OCI-LY1 (cell line): ENCODE data around the gene MACROD2.
A peak's percentile ranks its signal among the peaks of the same experiment; 100 is the strongest.

Experiments used
- H2AFZ ChIP-seq: fragments of 200-600 bp; sonication (generic), shearing (Covaris generic); 2 replicates; pipeline ENCODE4 v1.6.0; 2014; ENCODE audit warnings: antibody characterized with exemption, mild to moderate bottlenecking, low read length
- H3F3A ChIP-seq: fragments of 200-600 bp; sonication (generic), shearing (Covaris generic); 2 replicates; pipeline ENCODE4 v1.6.0; 2014; ENCODE audit warnings: mild to moderate bottlenecking, antibody characterized with exemption, low read length, moderate library complexity; ENCODE audit not compliant: insufficient read depth
- H3K27ac ChIP-seq: fragments of 200-600 bp; sonication (generic); 2 replicates; pipeline ENCODE4 v1.5.1; 2014; ENCODE audit warnings: low read length, mixed run types, mild to moderate bottlenecking, low read depth; ENCODE audit not compliant: poor library complexity, severe bottlenecking
- H3K27me3 ChIP-seq: fragments of 200-600 bp; sonication (generic); 2 replicates; pipeline ENCODE4 v1.6.0; 2014; ENCODE audit warnings: antibody characterized with exemption, mild to moderate bottlenecking, low read length, moderate library complexity; ENCODE audit not compliant: insufficient read depth
- H3K36me3 ChIP-seq: fragments of 200-600 bp; sonication (generic); 2 replicates; pipeline ENCODE4 v1.6.1; 2014; ENCODE audit warnings: mild to moderate bottlenecking, antibody characterized with exemption, low read length, moderate library complexity, mixed read lengths; ENCODE audit not compliant: insufficient read depth
- H3K4me1 ChIP-seq: fragments of 200-600 bp; sonication (generic); 2 replicates; pipeline ENCODE4 v1.5.1; 2014; ENCODE audit warnings: mild to moderate bottlenecking, low read length, moderate library complexity; ENCODE audit not compliant: insufficient read depth, severe bottlenecking
- H3K4me2 ChIP-seq: fragments of 200-600 bp; sonication (generic), shearing (Covaris generic); 2 replicates; pipeline ENCODE4 v1.6.1; 2014; ENCODE audit warnings: low read length
- H3K4me3 ChIP-seq: fragments of 200-600 bp; sonication (generic); 2 replicates; pipeline ENCODE4 v1.5.1; 2014; ENCODE audit warnings: low read length, low read depth, mild to moderate bottlenecking, mixed read lengths; ENCODE audit not compliant: poor library complexity, severe bottlenecking
- H3K79me2 ChIP-seq: fragments of 200-600 bp; shearing (Covaris generic); 2 replicates; pipeline ENCODE4 v1.6.1; 2016; ENCODE audit warnings: mixed run types, low read length, mixed read lengths; ENCODE audit not compliant: insufficient read depth
- H3K9ac ChIP-seq: fragments of 200-600 bp; sonication (generic), shearing (Covaris generic); 2 replicates; pipeline ENCODE4 v1.6.1; 2014; ENCODE audit warnings: mild to moderate bottlenecking, low read length, mixed read lengths
- H3K9me2 ChIP-seq: fragments of 200-600 bp; sonication (generic), shearing (Covaris generic); 2 replicates; pipeline ENCODE4 v1.6.1; 2014; ENCODE audit warnings: low read depth, mild to moderate bottlenecking, low read length, mixed read lengths
- H3K9me3 ChIP-seq: fragments of 200-600 bp; shearing (Covaris generic); 2 replicates; pipeline ENCODE4 v1.6.1; 2014; ENCODE audit warnings: low read length, mixed read lengths
- H4K20me1 ChIP-seq: fragments of 200-600 bp; sonication (generic), shearing (Covaris generic); 2 replicates; pipeline ENCODE4 v1.6.0; 2016; ENCODE audit warnings: mild to moderate bottlenecking, low read length; ENCODE audit not compliant: insufficient read depth
- EZH2 ChIP-seq: fragments of 200-600 bp; sonication (generic), shearing (Covaris generic); IDR thresholded peaks from 2 replicates; pipeline ENCODE4 v1.8.0; 2017; ENCODE audit warnings: borderline replicate concordance, mixed run types, mild to moderate bottlenecking, antibody characterized with exemption, low read length, moderate library complexity, mixed read lengths
- TF ChIP-seq, protein P1 (sequence below): fragments of 200-600 bp; sonication (generic), shearing (Covaris generic); IDR thresholded peaks from 2 replicates; pipeline ENCODE4 v1.5.1; 2017; ENCODE audit warnings: mild to moderate bottlenecking, antibody characterized with exemption, low read length, moderate library complexity, mixed read lengths

The MACROD2 gene

DNA sequence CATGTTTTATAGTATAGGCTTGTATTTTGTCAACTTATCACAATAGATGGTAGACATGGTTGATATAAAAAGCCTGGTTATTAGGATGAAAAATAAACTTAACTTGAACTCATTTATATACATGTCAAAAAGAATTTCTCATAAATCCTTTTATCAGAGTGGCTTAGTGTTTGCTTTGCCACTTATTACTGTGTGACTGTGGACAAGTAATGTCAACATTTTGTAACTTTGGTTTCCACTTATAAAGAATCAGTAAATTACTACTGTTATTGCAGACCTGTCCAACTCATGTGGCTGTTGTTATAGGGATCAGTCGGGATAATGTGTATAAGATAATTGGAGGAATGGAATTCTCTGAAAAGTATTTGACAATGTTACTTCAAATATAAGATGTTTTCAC is 1236.9 kb downstream of the MACROD2 start:
- Histone ChIP-seq H3K4me3 (no peak overlapping the region), H3K9ac (no peak overlapping the region), H3F3A (no peaks in the 10 kb centered on the region), H3K4me2 (no peak overlapping the region), H3K27me3 (no peaks in the 10 kb centered on the region), H3K79me2 (no peaks in the 10 kb centered on the region), H3K4me1 (no peaks in the 10 kb centered on the region), H3K36me3 (no peaks in the 10 kb centered on the region), H3K9me2 (no peaks in the 10 kb centered on the region), H4K20me1 (no peaks in the 10 kb centered on the region), H2AFZ (no peak overlapping the region), H3K27ac (no peak overlapping the region), H3K9me3 (no peaks in the 10 kb centered on the region)
- TF ChIP-seq, protein P1, sequence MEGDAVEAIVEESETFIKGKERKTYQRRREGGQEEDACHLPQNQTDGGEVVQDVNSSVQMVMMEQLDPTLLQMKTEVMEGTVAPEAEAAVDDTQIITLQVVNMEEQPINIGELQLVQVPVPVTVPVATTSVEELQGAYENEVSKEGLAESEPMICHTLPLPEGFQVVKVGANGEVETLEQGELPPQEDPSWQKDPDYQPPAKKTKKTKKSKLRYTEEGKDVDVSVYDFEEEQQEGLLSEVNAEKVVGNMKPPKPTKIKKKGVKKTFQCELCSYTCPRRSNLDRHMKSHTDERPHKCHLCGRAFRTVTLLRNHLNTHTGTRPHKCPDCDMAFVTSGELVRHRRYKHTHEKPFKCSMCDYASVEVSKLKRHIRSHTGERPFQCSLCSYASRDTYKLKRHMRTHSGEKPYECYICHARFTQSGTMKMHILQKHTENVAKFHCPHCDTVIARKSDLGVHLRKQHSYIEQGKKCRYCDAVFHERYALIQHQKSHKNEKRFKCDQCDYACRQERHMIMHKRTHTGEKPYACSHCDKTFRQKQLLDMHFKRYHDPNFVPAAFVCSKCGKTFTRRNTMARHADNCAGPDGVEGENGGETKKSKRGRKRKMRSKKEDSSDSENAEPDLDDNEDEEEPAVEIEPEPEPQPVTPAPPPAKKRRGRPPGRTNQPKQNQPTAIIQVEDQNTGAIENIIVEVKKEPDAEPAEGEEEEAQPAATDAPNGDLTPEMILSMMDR, result no peak
- TF ChIP-seq EZH2, result no peak

DNA sequence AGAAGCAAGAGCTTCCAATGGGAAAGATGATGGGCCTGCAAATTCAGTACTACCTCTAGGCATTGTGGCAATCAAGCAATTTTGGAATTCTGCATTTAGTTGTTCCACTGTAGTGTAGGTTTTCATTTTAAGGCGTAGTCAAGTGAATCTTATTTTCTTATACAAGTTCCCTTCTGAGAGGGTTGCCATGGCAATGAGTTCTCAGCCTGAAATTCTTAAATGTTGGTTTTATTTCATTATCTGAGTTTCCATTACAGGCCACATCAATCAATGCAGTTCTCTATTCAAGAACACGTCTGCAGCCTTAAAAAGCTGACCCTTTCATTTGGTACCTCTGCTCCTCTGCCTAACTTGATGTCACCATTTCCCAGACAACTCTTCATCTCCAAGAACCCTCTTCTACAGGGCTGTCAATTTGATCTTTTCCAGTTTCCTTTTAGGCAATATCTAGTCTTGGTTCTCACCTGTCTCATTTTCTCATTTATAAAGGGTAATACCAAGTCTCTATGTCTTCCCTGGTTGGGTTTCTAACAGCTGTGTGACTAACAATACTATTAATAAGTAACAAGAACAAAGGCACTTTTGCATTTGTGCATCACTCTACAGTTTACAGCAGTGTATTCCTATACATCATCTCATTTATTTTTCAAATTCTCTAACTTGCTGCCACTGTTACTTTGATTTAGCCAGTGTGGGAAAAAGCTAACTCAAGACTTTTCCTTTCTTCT is 1240.3 kb downstream of the MACROD2 start:
- Histone ChIP-seq H3K27me3 (no peaks in the 10 kb centered on the region), H3K4me2 (no peak overlapping the region), H3K79me2 (no peaks in the 10 kb centered on the region), H3K4me1 (no peaks in the 10 kb centered on the region), H3K36me3 (no peaks in the 10 kb centered on the region), H3K4me3 (no peak overlapping the region), H3K27ac (no peak overlapping the region), H3K9ac (no peak overlapping the region), H2AFZ (no peak overlapping the region), H4K20me1 (no peaks in the 10 kb centered on the region), H3F3A (no peaks in the 10 kb centered on the region), H3K9me3 (no peaks in the 10 kb centered on the region), H3K9me2 (no peaks in the 10 kb centered on the region)
- TF ChIP-seq EZH2, result no peak
- TF ChIP-seq, protein P1, result no peak

DNA sequence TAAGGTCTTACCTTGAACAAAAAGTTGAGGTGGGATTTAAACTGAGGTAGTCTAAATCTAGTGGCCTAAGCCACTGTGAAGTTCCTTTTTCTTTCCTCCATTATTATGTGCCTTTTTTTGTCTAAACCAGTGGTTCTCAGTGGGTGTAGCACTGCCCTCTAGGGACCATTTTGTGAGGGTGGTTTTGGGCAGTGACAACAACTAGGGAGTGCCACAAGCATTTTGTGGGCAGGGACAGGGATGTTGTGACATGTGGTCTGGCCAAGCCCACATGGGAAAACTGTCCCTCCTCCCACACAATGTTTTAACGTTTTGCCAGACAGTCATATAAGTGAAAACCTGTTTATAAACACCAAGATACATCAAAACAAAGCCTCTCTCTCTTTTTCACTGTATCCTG is 1241.5 kb downstream of the MACROD2 start:
- H3K4me2 ChIP-seq, result no peak overlapping the region
- no peak overlapping the region for H3K9ac ChIP-seq
- no peaks in the 10 kb centered on the region for H4K20me1 ChIP-seq
- no peaks in the 10 kb centered on the region for H3F3A ChIP-seq
- no peaks in the 10 kb centered on the region for H3K36me3 ChIP-seq
- H3K9me3 ChIP-seq, result no peaks in the 10 kb centered on the region
- H2AFZ ChIP-seq, result no peak overlapping the region
- TF ChIP-seq, protein P1, result peak; percentile 70
- no peak for TF ChIP-seq EZH2
- H3K27ac ChIP-seq, result no peak overlapping the region
- no peaks in the 10 kb centered on the region for H3K79me2 ChIP-seq
- H3K9me2 ChIP-seq, result no peaks in the 10 kb centered on the region
- no peaks in the 10 kb centered on the region for H3K4me1 ChIP-seq
- H3K27me3 ChIP-seq, result no peaks in the 10 kb centered on the region
- H3K4me3 ChIP-seq, result no peak overlapping the region
